Ovary (tissue), 3 donors: ENCODE data around the gene ALPP.

Experiments
- EP300 ChIP-seq: sonication (generic); formaldehyde crosslinking; IDR thresholded peaks from one replicate; pipeline ENCODE4 v1.6.1; 2017; ENCODE audit warnings: antibody characterized with exemption
- POLR2A ChIP-seq: fragments of 450-650 bp; IDR thresholded peaks from one replicate; pipeline ENCODE4 v1.6.1; 2017; ENCODE audit warnings: antibody characterized with exemption, mild to moderate bottlenecking, moderate library complexity
- TF ChIP-seq, protein P1 (sequence below), 3 donors: fragments of 450-650 bp in 2 of 3; fragments of 200-600 bp in 1 of 3; IDR thresholded peaks; one replicate each; pipeline versions ENCODE4 v1.5.1 to v1.8.0; 2016 to 2022; ENCODE audit warnings: antibody characterized with exemption in 3 of 3, mild to moderate bottlenecking in 1 of 3
- donor health status: DM: no; HTN: no; CAD: no.

GRCh38 chr2:232372231-232373208 lies 6.0 kb upstream of the ALPP start:
- TF ChIP-seq, protein P1, sequence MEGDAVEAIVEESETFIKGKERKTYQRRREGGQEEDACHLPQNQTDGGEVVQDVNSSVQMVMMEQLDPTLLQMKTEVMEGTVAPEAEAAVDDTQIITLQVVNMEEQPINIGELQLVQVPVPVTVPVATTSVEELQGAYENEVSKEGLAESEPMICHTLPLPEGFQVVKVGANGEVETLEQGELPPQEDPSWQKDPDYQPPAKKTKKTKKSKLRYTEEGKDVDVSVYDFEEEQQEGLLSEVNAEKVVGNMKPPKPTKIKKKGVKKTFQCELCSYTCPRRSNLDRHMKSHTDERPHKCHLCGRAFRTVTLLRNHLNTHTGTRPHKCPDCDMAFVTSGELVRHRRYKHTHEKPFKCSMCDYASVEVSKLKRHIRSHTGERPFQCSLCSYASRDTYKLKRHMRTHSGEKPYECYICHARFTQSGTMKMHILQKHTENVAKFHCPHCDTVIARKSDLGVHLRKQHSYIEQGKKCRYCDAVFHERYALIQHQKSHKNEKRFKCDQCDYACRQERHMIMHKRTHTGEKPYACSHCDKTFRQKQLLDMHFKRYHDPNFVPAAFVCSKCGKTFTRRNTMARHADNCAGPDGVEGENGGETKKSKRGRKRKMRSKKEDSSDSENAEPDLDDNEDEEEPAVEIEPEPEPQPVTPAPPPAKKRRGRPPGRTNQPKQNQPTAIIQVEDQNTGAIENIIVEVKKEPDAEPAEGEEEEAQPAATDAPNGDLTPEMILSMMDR (IDR thresholded peaks at IDR 0.05), result no peak
- no peak for TF ChIP-seq EP300
- no peak for TF ChIP-seq POLR2A
